ENCODE data around the gene TRIP11. TPM values are rescaled to one million over a fixed set of nuclear protein-coding genes. Genes with fewer than 3 reads are reported as not detected.

The TRIP11 gene
- total and polyA plus RNA-seq, 4 donors = 4.3 to 28.4 (median 16.6) TPM

DNA sequence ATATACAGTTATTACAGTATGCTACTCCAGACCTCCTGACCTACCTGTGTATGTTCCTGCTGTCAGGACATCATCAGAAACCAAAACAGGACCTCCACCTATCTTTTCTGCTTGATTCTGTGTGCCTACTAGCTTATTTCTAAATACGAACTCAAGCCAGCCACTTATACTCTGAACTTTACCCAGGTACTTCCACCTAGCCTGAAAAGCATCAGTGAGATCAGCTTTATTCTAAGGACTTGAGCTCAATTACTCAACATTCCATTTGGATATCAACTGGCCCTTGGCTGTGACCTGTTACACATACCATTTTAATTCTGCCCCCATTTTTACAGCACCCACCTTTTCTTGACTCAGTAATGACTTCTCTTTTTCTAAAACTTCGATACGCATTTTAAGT lies 29.2 kb downstream of the TRIP11 start:
- Histone ChIP-seq H3K36me3 (ENCODE audit: control insufficient read depth in 4 of 4, insufficient read depth in 3 of 4, low read depth in 1 of 4, low read length in 3 of 4) (peaks cover 10 to 55% (median 42%) of the 10 kb centered on the region in 4 donors), H3K4me3 (ENCODE audit: low read depth in 1 of 3, low read length in 3 of 3) (no peak overlapping the region)

DNA sequence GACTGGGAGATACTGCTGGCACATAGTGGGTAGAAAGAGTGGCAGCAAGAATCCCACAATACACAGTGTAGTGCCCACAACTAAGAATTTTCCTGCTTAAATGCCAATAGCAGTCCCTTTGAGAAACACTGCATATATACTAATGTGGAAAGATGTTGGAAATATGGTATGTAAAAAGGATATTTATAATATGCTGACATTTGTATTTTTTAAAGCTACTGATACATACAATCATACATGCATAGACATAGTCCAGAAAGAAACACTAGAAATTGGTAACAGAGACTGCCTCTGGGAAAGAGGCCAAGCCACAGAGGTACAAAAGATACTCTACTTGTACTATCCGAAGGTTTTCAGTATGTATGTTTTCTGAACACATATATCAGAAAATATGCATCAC lies 30.3 kb downstream of the TRIP11 start:
- Histone ChIP-seq H3K4me3 (ENCODE audit: low read depth in 1 of 3, low read length in 3 of 3) (no peak overlapping the region), H3K9me3 (ENCODE audit: control insufficient read depth in 4 of 4, low read length in 3 of 4) (no peaks in the 10 kb centered on the region), H3K36me3 (ENCODE audit: control insufficient read depth in 4 of 4, insufficient read depth in 3 of 4, low read depth in 1 of 4, low read length in 3 of 4) (peaks cover 3 to 56% (median 42%) of the 10 kb centered on the region in 4 donors), H3K4me1 (ENCODE audit: control insufficient read depth in 4 of 4, insufficient read depth in 4 of 4, low read length in 3 of 4) (no peaks in the 10 kb centered on the region), H3K27me3 (ENCODE audit: control insufficient read depth in 4 of 4, insufficient read depth in 4 of 4, low read length in 3 of 4) (no peaks in the 10 kb centered on the region), H3K9ac (ENCODE audit: low read depth in 1 of 2, low read length in 2 of 2) (no peak overlapping the region), H3K27ac (ENCODE audit: low read depth in 1 of 2, low read length in 2 of 2) (no peak overlapping the region)
- no peak for DNase-seq (ENCODE audit: low spot score)
- WGBS = 94% methylated on average over 1 of the region's 1 CpG
- no peak for TF ChIP-seq NR2F2 (IDR thresholded peaks at IDR 0.05)

More for the DNA sequence above, 29.2 kb downstream of the TRIP11 start:
- no peaks in the 10 kb centered on the region for H3K27me3 ChIP-seq (ENCODE audit: control insufficient read depth in 4 of 4, insufficient read depth in 4 of 4, low read length in 3 of 4)
- no peak overlapping the region for H3K27ac ChIP-seq (ENCODE audit: low read depth in 1 of 2, low read length in 2 of 2)
- TF ChIP-seq HNF4A (conservative IDR thresholded peaks at IDR 0.05) (peak; percentile 65 to 70), SP1 (IDR thresholded peaks at IDR 0.05) (peak; percentile 20)
- TF ChIP-seq, protein P1, sequence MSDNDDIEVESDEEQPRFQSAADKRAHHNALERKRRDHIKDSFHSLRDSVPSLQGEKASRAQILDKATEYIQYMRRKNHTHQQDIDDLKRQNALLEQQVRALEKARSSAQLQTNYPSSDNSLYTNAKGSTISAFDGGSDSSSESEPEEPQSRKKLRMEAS (IDR thresholded peaks at IDR 0.05) = no peak
- no peaks in the 10 kb centered on the region for H3K9me3 ChIP-seq (ENCODE audit: control insufficient read depth in 4 of 4, low read length in 3 of 4)
- no peak overlapping the region for H3K9ac ChIP-seq (ENCODE audit: low read depth in 1 of 2, low read length in 2 of 2)
- DNase-seq (ENCODE audit: low spot score) = no peak
- WGBS = 94% methylated on average over 3 of the region's 3 CpGs
- no peaks in the 10 kb centered on the region for H3K4me1 ChIP-seq (ENCODE audit: control insufficient read depth in 4 of 4, insufficient read depth in 4 of 4, low read length in 3 of 4)

DNA sequence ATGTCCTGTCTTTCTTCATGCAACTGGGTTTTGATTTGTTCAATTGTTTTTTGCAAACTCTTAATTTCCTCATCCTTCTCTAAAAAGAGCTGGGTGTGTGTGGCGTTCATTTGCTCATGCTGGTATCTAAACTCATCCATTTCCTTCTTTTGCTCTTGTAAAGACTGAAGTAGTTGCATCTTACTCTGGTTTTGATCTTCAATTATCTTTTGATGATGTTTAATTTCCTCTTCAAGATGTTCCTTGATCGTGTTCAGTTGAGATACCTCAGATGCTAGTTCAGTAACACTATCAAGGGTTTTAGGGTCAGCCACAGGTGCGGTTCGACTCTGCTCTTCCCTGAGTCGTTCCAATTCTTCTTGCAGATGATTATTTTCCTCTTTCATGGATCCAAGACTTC lies 34.8 kb downstream of the TRIP11 start:
- DNase-seq (ENCODE audit: low spot score) = no peak
- 94% methylated on average over 5 of the region's 5 CpGs for WGBS
- H3K4me1 ChIP-seq (ENCODE audit: control insufficient read depth in 4 of 4, insufficient read depth in 4 of 4, low read length in 3 of 4) = no peaks in the 10 kb centered on the region
- no peaks in the 10 kb centered on the region for H3K9me3 ChIP-seq (ENCODE audit: control insufficient read depth in 4 of 4, low read length in 3 of 4)
- H3K36me3 ChIP-seq (ENCODE audit: control insufficient read depth in 4 of 4, insufficient read depth in 3 of 4, low read depth in 1 of 4, low read length in 3 of 4) = peaks cover 0 to 43% (median 24%) of the 10 kb centered on the region in 4 donors
- H3K4me3 ChIP-seq (ENCODE audit: low read depth in 1 of 3, low read length in 3 of 3) = no peak overlapping the region
- H3K9ac ChIP-seq (ENCODE audit: low read depth in 1 of 2, low read length in 2 of 2) = no peak overlapping the region
- no peak for TF ChIP-seq HNF4G (IDR thresholded peaks at IDR 0.05)
- no peak for TF ChIP-seq RAD21 (IDR thresholded peaks at IDR 0.05)
- no peak for TF ChIP-seq YY1 (IDR thresholded peaks at IDR 0.05)
- TF ChIP-seq, protein P2, sequence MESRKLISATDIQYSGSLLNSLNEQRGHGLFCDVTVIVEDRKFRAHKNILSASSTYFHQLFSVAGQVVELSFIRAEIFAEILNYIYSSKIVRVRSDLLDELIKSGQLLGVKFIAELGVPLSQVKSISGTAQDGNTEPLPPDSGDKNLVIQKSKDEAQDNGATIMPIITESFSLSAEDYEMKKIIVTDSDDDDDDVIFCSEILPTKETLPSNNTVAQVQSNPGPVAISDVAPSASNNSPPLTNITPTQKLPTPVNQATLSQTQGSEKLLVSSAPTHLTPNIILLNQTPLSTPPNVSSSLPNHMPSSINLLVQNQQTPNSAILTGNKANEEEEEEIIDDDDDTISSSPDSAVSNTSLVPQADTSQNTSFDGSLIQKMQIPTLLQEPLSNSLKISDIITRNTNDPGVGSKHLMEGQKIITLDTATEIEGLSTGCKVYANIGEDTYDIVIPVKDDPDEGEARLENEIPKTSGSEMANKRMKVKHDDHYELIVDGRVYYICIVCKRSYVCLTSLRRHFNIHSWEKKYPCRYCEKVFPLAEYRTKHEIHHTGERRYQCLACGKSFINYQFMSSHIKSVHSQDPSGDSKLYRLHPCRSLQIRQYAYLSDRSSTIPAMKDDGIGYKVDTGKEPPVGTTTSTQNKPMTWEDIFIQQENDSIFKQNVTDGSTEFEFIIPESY (IDR thresholded peaks at IDR 0.05) = no peak
- no peak for TF ChIP-seq HNF4A (conservative IDR thresholded peaks at IDR 0.05)
- TF ChIP-seq SP1 (IDR thresholded peaks at IDR 0.05) = no peak
- TF ChIP-seq FOXA1 (IDR thresholded peaks at IDR 0.05) = no peak
- TF ChIP-seq GABPA (IDR thresholded peaks at IDR 0.05 in 1 of 2, conservative IDR thresholded peaks at IDR 0.05 in 1 of 2) = no peak
- no peak for TF ChIP-seq TAF1 (conservative IDR thresholded peaks at IDR 0.05)
- TF ChIP-seq NR2F2 (IDR thresholded peaks at IDR 0.05) = no peak
- TF ChIP-seq, protein P3, sequence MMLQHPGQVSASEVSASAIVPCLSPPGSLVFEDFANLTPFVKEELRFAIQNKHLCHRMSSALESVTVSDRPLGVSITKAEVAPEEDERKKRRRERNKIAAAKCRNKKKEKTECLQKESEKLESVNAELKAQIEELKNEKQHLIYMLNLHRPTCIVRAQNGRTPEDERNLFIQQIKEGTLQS (IDR thresholded peaks at IDR 0.05) = no peak
- TF ChIP-seq, protein P4, sequence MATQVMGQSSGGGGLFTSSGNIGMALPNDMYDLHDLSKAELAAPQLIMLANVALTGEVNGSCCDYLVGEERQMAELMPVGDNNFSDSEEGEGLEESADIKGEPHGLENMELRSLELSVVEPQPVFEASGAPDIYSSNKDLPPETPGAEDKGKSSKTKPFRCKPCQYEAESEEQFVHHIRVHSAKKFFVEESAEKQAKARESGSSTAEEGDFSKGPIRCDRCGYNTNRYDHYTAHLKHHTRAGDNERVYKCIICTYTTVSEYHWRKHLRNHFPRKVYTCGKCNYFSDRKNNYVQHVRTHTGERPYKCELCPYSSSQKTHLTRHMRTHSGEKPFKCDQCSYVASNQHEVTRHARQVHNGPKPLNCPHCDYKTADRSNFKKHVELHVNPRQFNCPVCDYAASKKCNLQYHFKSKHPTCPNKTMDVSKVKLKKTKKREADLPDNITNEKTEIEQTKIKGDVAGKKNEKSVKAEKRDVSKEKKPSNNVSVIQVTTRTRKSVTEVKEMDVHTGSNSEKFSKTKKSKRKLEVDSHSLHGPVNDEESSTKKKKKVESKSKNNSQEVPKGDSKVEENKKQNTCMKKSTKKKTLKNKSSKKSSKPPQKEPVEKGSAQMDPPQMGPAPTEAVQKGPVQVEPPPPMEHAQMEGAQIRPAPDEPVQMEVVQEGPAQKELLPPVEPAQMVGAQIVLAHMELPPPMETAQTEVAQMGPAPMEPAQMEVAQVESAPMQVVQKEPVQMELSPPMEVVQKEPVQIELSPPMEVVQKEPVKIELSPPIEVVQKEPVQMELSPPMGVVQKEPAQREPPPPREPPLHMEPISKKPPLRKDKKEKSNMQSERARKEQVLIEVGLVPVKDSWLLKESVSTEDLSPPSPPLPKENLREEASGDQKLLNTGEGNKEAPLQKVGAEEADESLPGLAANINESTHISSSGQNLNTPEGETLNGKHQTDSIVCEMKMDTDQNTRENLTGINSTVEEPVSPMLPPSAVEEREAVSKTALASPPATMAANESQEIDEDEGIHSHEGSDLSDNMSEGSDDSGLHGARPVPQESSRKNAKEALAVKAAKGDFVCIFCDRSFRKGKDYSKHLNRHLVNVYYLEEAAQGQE (IDR thresholded peaks at IDR 0.05) = no peak
- TF ChIP-seq RXRA (IDR thresholded peaks at IDR 0.05) = no peak
- TF ChIP-seq FOXA2 (IDR thresholded peaks at IDR 0.05) = no peak
- TF ChIP-seq, protein P1 (IDR thresholded peaks at IDR 0.05) = no peak
- no peak for TF ChIP-seq JUND (IDR thresholded peaks at IDR 0.05)
- TF ChIP-seq EGR1 (IDR thresholded peaks at IDR 0.05; ENCODE audit: low read depth in 2 of 2) = no peak
- TF ChIP-seq, protein P5, sequence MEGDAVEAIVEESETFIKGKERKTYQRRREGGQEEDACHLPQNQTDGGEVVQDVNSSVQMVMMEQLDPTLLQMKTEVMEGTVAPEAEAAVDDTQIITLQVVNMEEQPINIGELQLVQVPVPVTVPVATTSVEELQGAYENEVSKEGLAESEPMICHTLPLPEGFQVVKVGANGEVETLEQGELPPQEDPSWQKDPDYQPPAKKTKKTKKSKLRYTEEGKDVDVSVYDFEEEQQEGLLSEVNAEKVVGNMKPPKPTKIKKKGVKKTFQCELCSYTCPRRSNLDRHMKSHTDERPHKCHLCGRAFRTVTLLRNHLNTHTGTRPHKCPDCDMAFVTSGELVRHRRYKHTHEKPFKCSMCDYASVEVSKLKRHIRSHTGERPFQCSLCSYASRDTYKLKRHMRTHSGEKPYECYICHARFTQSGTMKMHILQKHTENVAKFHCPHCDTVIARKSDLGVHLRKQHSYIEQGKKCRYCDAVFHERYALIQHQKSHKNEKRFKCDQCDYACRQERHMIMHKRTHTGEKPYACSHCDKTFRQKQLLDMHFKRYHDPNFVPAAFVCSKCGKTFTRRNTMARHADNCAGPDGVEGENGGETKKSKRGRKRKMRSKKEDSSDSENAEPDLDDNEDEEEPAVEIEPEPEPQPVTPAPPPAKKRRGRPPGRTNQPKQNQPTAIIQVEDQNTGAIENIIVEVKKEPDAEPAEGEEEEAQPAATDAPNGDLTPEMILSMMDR (IDR thresholded peaks at IDR 0.05; ENCODE audit: low read depth, low read length, missing input control) = no peak
- H3K27ac ChIP-seq (ENCODE audit: low read depth in 1 of 2, low read length in 2 of 2) = no peak overlapping the region
- H3K27me3 ChIP-seq (ENCODE audit: control insufficient read depth in 4 of 4, insufficient read depth in 4 of 4, low read length in 3 of 4) = no peaks in the 10 kb centered on the region

All from liver (tissue), 9 donors.